Fibroblast of peridontal ligament (primary cell): ENCODE results near the gene ANKRD52.

Experiments used
- DNase-seq: peaks from one replicate; pipeline ENCODE4 v3.0.0-alpha.2; 2010; ENCODE audit errors: extremely low read depth

The ANKRD52 gene

GRCh38 chr12:56241424-56242303, 16.5 kb downstream of the ANKRD52 start:
- DNase-seq: no peak

- peak; percentile 20 for DNase-seq
Observed at GRCh38 chr12:56237552-56237951, 20.6 kb downstream of the ANKRD52 start.

GRCh38 chr12:56236985-56237384, 21.2 kb downstream of the ANKRD52 start:
- DNase-seq: no peak

- no peak for DNase-seq
Observed at GRCh38 chr12:56236091-56236490, 22.1 kb downstream of the ANKRD52 start.

DNA sequence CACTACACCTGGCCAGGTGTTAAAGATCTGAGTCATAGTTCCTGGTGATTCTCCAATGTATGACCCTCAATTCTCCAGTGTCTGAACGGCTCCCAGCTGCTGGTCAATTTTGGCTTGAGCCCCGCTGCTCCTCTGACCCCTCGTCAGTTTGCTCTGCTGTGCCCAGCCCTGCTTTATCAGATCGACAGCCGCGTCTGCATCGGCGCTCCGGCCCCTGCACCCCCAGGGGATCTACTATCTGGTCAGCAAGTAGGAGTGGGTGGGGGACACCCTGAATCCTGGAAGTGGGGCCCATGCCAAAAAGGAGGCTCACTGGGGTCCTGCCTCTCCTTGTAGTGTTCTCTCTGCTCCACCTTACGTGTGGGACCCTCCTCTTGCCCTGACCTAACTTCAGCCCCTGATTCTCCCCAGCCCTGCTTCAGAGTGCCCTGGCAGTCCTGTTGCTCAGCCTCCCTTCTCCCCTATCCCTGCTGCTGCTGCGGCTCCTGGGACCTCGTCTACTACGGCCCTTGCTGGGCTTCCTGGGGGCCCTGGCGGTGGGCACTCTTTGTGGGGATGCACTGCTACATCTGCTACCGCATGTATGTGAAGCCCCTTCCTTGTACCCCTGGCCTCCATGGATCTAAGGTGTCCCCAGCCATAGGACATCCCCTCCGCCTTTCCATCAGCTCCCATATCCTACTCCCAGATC, 23.3 kb downstream of the ANKRD52 start:
- DNase-seq: no peak

DNA sequence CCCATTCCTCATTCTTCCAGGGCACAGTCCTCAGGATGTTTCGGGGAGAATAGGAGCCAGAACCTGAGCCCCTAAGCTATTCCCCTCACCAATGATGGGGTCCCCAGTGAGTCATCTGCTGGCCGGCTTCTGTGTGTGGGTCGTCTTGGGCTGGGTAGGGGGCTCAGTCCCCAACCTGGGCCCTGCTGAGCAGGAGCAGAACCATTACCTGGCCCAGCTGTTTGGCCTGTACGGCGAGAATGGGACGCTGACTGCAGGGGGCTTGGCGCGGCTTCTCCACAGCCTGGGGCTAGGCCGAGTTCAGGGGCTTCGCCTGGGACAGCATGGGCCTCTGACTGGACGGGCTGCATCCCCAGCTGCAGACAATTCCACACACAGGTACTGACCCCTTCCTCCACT, 27.0 kb downstream of the ANKRD52 start:
- no peak for DNase-seq

GRCh38 chr12:56230432-56231183, 27.6 kb downstream of the ANKRD52 start:
- no peak for DNase-seq

- DNase-seq: no peak
Observed at GRCh38 chr12:56229916-56230431, 28.2 kb downstream of the ANKRD52 start, which contains the start of gene SLC39A5. Gene SLC39A5 (plus strand): TSS chr12:56230051. CDS start chr12:56231275, 1,224 bp downstream.

DNA sequence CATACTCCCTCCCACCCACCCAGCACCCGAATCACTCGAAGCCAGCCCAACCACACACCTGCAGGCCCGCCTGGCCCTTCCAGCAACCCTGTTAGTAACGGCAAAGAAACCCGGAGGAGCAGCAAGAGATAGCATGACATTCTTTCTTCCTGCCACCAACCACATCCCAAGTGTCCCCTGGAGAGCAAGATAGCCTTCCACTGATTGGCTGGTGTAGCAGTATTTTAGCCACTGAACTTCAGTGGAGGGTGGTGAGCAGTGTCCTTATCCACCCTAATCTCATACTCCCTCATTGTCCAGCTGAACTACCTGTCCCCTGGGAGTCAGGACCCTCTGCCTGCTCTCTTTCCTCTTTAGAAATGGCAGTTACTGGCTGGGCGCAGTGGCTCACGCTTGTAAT, 29.1 kb downstream of the ANKRD52 start:
- no peak for DNase-seq

DNA sequence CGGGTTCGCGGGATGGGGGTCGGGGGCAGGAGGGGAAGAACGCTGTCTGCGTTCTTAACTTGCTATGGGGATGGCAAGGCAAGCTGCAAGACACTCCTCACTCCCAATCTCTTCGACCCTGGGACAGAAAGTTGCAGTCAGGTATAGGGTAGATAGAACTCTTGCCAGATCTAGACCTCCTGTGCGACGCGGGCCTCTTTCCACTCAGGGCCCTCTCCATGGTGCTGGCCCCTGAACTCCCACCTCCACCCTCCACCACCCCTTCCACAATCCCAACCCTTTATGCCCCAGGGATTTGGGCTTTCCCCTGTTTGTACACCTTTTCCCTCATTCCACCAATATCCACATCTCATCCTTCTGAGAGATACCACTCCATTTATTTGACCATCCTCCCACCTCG, 33.2 kb downstream of the ANKRD52 start:
- no peak for DNase-seq

DNA sequence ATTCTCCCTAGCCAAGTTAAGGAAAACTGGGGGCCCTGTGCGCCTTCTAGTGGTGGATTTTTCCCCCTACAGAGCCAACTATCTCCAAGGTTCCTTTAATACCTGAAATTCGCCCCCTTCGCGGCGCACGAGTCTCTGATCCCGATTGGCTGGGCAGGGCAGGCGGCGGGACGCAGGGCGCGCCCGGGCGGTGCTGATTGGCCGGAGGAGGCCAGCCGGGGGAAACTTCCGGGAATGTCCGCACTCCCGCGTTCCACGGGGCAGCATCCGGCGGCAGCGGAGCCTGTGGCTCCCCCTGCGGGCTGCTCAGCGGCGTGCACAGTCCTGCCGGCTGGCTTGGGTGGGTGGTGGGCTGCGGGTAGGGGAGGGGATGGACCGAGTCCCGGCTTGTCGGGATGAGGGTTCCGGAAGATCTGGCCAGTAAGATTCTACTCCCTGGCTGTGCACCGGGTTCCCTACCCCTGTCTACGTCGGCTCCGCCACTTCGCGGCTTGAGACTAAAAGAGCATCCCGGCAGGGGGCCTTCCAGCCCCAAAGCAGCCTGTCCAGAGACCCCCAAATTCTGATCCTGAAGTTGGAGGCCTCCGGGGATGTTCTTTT, 34.0 kb downstream of the ANKRD52 start, which contains the start of gene NABP2:
Gene NABP2 (plus strand): TSS at position 241 of the 600 bp plus-strand sequence. CDS start 515 bp downstream, outside the sequence.
- DNase-seq: peak; percentile 99

DNA sequence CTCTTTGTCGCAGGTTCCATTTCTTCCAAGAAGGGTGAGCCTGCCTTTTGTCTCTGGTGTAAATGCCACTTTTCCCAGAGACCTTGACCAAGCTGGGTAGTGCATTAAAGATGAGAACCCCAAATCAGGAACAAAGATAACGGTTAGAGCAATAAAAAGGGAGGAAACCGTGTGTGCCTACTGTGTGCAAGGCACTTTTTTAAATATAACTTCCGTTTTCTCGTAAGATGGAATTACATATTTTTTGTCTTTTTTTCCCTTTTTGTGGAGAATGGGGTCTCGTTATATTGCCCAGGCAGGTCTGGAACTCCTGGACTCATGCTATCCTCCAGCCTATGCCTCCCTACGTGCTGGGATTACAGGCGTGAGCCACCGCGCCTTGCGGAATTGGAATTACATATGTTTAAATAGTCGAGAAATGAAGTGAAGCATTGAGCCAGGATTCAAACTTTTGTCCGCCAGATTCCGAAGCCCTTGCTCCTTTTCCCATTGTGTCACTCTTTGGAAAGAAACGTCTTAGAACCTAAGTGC, 34.5 kb downstream of the ANKRD52 start:
- no peak for DNase-seq

DNA sequence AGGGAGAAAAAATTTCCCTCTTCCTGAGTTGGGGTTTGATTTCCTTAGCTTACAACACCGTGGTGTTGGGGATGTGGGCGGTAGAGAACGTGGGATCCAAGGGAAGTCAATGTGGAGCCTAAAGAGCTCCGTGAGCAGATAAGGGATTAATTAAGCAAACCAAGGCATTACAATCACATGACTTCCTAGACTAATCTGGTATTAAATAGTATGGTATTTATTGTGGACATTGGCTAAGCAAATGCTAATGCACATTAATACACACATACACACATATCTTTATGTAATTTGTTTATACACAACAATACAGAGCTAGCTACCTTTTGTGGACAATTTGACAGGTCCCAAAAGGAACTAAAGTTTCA, 35.7 kb downstream of the ANKRD52 start:
- DNase-seq: no peak

- peak; percentile 97 for DNase-seq
Observed at GRCh38 chr12:56221757-56222530, 36.2 kb downstream of the ANKRD52 start, which contains the start of gene RNF41. Gene RNF41 (minus strand): TSS chr12:56221922. CDS start chr12:56214047, 7,875 bp downstream.

- peak; percentile 90 for DNase-seq
Observed at GRCh38 chr12:56221232-56221756, 36.9 kb downstream of the ANKRD52 start.

- DNase-seq: peak; percentile 65
Observed at GRCh38 chr12:56220611-56221231, 37.5 kb downstream of the ANKRD52 start.

GRCh38 chr12:56219840-56220239, 38.3 kb downstream of the ANKRD52 start:
- no peak for DNase-seq

- DNase-seq: no peak
Observed at GRCh38 chr12:56216461-56216860, 41.7 kb downstream of the ANKRD52 start.

- DNase-seq: no peak
Observed at GRCh38 chr12:56213878-56214277, 44.3 kb downstream of the ANKRD52 start.

DNA sequence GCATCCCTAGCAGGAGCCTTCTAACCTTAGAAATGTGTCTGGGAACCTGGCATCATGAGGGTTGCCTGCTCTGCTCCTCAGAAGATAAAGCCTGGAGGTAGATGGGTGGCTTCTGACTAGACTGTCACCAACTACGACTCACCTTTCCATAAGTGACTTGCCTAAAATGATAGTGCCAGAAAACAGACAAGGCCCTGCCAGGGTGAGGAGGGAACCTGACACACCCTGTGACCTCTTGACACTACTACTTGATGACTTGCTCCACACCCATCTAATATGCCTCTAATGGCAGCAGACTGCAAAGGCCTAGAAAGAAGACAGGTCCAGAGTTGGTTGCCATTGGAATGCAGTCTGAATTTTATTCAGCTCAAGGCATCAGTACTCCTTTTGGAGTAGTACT, 45.8 kb downstream of the ANKRD52 start:
- no peak for DNase-seq
